Karpas-422 (cell line): ENCODE results near the gene TMPRSS15. TPM values are rescaled to one million over a fixed set of nuclear protein-coding genes. Genes with fewer than 3 reads are reported as not detected.

Experiments used
- DNase-seq: peaks from one replicate; pipeline ENCODE4 v3.0.0-alpha.2; 2015
- H2AFZ ChIP-seq: fragments of 200-600 bp; sonication (generic); 2 replicates; pipeline ENCODE4 v1.6.1; 2014; ENCODE audit warnings: antibody characterized with exemption, low read length, mixed read lengths
- H3K27ac ChIP-seq: fragments of 200-600 bp; sonication (generic); 2 replicates; pipeline ENCODE4 v1.5.1; 2014; ENCODE audit warnings: mild to moderate bottlenecking, low read length, moderate library complexity
- H3K27me3 ChIP-seq: fragments of 200-600 bp; sonication (generic); 2 replicates; pipeline ENCODE4 v1.6.1; 2014; ENCODE audit warnings: low read length, mixed read lengths
- H3K36me3 ChIP-seq: fragments of 200-600 bp; sonication (generic); 2 replicates; pipeline ENCODE4 v1.6.1; 2014; ENCODE audit warnings: low read length, mixed read lengths; ENCODE audit not compliant: insufficient read depth
- H3K4me1 ChIP-seq: fragments of 200-600 bp; sonication (generic); 2 replicates; pipeline ENCODE4 v1.6.1; 2014; ENCODE audit warnings: mild to moderate bottlenecking, low read length, mixed read lengths
- H3K4me2 ChIP-seq: fragments of 200-600 bp; sonication (generic); 2 replicates; pipeline ENCODE4 v1.6.1; 2014; ENCODE audit warnings: low read length, low read depth, mild to moderate bottlenecking; ENCODE audit not compliant: poor library complexity, severe bottlenecking
- H3K4me3 ChIP-seq: fragments of 200-600 bp; sonication (generic); 2 replicates; pipeline ENCODE4 v1.5.1; 2014; ENCODE audit warnings: mild to moderate bottlenecking, antibody characterized with exemption, low read length, mixed read lengths
- H3K79me2 ChIP-seq: fragments of 200-600 bp; sonication (generic); 2 replicates; pipeline ENCODE4 v1.6.1; 2014; ENCODE audit warnings: mild to moderate bottlenecking, low read length, mixed read lengths
- H3K9ac ChIP-seq: fragments of 200-600 bp; sonication (generic); 2 replicates; pipeline ENCODE4 v1.6.0; 2014; ENCODE audit warnings: low read length
- H3K9me2 ChIP-seq: fragments of 200-600 bp; sonication (generic), shearing (Covaris generic); replicated peaks from 2 replicates; pipeline ENCODE4 v1.6.0; 2014; ENCODE audit warnings: mild to moderate bottlenecking, low read length, moderate library complexity; ENCODE audit not compliant: insufficient read depth
- H3K9me3 ChIP-seq: fragments of 300-700, 200-600 bp; sonication (generic); 2 replicates; pipeline ENCODE4 v1.6.1; 2014; ENCODE audit warnings: low read length, mixed read lengths
- H4K20me1 ChIP-seq: fragments of 200-600 bp; sonication (generic); 2 replicates; pipeline ENCODE4 v1.6.1; 2014; ENCODE audit warnings: mild to moderate bottlenecking, antibody characterized with exemption, low read length, low read depth; ENCODE audit not compliant: insufficient read depth
- total RNA-seq: library from RNA; depleted of rRNA; stranded (reverse); fragments of >200 nt; shearing (Covaris generic); gene quantifications from 2 replicates; pipeline ENCODE4 v1.2.3, GENCODE V29; 2014; ENCODE audit warnings: low replicate concordance

The TMPRSS15 gene
- total RNA-seq, 1 experiment from 2014 or later: 0.19 TPM

DNA sequence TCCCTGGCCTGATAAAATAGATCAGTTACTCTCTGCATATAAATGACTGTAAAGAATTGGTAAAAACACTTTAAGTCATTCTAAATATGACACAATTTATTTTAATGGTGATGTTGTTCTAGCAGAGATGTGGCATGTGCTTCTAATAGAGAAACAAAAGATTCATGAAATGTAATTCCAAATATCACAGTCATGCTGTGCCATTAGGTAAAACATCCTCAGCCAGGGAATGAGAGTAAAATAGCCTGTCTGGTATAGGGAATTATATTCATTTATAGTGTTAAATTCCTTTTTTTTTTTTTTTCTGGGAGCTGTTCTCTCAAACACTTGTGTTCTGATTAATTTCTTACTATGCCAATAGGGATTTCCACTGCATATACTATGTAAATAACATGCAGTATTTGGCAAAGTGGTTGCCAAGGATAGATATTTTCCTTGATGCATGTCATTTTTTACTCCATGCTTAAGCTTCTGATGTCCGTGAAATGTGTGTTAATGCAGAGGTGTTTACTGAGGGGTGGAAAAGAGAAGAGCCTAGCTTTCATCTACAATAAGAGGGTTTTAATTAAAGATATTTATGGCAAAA, 67.8 kb downstream of the TMPRSS15 start:
- no peak for DNase-seq
- H4K20me1 ChIP-seq: no peaks in the 10 kb centered on the region
- no peaks in the 10 kb centered on the region for H3K36me3 ChIP-seq

GRCh38 chr21:18334066-18334465, 69.5 kb downstream of the TMPRSS15 start:
- H3K4me1 ChIP-seq: no peaks in the 10 kb centered on the region
- no peaks in the 10 kb centered on the region for H3K27me3 ChIP-seq
- H3K9me3 ChIP-seq: peaks cover 38% of the 10 kb centered on the region
- H3K4me3 ChIP-seq: no peak overlapping the region
- no peaks in the 10 kb centered on the region for H3K36me3 ChIP-seq
- H3K9ac ChIP-seq: no peak overlapping the region
- H4K20me1 ChIP-seq: no peaks in the 10 kb centered on the region
- H3K9me2 ChIP-seq: no peaks in the 10 kb centered on the region
- H2AFZ ChIP-seq: no peak overlapping the region
- H3K79me2 ChIP-seq: no peaks in the 10 kb centered on the region
- no peak overlapping the region for H3K4me2 ChIP-seq
- DNase-seq: no peak
- no peak overlapping the region for H3K27ac ChIP-seq

More for the DNA sequence above, 67.8 kb downstream of the TMPRSS15 start:
- Histone ChIP-seq H2AFZ (no peak overlapping the region), H3K27ac (no peak overlapping the region), H3K9ac (no peak overlapping the region), H3K9me3 (peaks cover 36% of the 10 kb centered on the region), H3K79me2 (no peaks in the 10 kb centered on the region), H3K4me2 (no peak overlapping the region), H3K27me3 (no peaks in the 10 kb centered on the region), H3K9me2 (no peaks in the 10 kb centered on the region), H3K4me1 (no peaks in the 10 kb centered on the region), H3K4me3 (no peak overlapping the region)

- Histone ChIP-seq H3K9me3 (peaks cover 12% of the 10 kb centered on the region; the same call in 1 of the 2 replicates), H3K9me2 (no peaks in the 10 kb centered on the region), H3K27me3 (no peaks in the 10 kb centered on the region), H4K20me1 (no peaks in the 10 kb centered on the region), H2AFZ (no peak overlapping the region), H3K4me3 (no peak overlapping the region), H3K36me3 (no peaks in the 10 kb centered on the region), H3K9ac (no peak overlapping the region), H3K27ac (no peak overlapping the region), H3K4me1 (no peaks in the 10 kb centered on the region), H3K4me2 (no peak overlapping the region), H3K79me2 (no peaks in the 10 kb centered on the region)
- no peak for DNase-seq
Measured at GRCh38 chr21:18318156-18318555, 85.4 kb downstream of the TMPRSS15 start.

DNA sequence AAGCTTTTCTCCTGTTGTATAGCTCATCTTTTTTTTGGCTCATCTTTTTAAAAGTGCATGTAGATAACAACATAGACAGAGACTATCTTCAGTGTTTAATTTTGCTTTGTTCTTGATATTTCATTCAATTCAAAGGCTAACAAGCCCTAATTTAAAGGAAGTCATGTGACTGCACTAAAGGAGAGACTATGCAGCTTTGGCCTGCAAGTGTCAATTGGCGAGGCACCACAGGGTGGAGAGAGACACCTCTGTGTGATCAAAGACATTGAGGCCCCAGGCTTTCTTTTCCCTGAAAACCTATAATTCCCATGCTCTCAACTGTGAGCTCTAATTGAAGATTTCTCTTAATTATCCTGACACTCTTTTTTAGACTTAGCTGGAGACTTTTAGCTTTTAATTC, 105.4 kb downstream of the TMPRSS15 start:
- Histone ChIP-seq H3K4me2 (no peak overlapping the region), H3K9me3 (no peaks in the 10 kb centered on the region), H3K4me1 (no peaks in the 10 kb centered on the region), H2AFZ (no peak overlapping the region), H3K27ac (no peak overlapping the region), H3K27me3 (no peaks in the 10 kb centered on the region), H3K9ac (no peak overlapping the region), H4K20me1 (no peaks in the 10 kb centered on the region), H3K79me2 (no peaks in the 10 kb centered on the region), H3K4me3 (no peak overlapping the region), H3K9me2 (no peaks in the 10 kb centered on the region), H3K36me3 (no peaks in the 10 kb centered on the region)
- no peak for DNase-seq

DNA sequence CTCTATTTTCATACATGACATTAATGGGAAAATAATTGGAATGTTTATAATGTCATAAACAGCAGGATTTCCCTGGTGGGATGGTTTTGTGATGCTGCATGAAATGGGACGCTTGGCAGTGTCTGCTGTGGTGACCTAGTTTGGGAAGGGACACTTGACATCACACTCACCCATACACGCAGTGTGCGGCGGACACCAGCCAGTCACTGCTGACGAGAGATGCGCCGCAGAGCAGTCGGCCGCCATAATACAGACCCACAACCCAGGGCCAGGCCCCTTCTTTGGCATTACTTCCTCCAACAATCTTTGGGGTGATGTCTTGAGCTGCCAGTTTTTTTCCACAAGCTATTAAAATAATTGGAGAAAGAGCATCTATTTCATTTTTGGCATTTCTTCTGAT, 109.5 kb downstream of the TMPRSS15 start:
- no peak overlapping the region for H3K4me2 ChIP-seq
- H3K36me3 ChIP-seq: no peaks in the 10 kb centered on the region
- H3K4me3 ChIP-seq: no peak overlapping the region
- DNase-seq: no peak
- H3K9me2 ChIP-seq: no peaks in the 10 kb centered on the region
- H2AFZ ChIP-seq: no peak overlapping the region
- no peaks in the 10 kb centered on the region for H4K20me1 ChIP-seq
- H3K9me3 ChIP-seq: 0 out of 2 replicates have a peak, but pooled peaks cover 3% of the 10 kb centered on the region
- H3K27ac ChIP-seq: no peak overlapping the region
- H3K4me1 ChIP-seq: no peaks in the 10 kb centered on the region
- no peaks in the 10 kb centered on the region for H3K79me2 ChIP-seq
- H3K9ac ChIP-seq: no peak overlapping the region
- H3K27me3 ChIP-seq: no peaks in the 10 kb centered on the region

GRCh38 chr21:18289876-18290275, 113.7 kb downstream of the TMPRSS15 start:
- Histone ChIP-seq H4K20me1 (no peaks in the 10 kb centered on the region), H3K9me3 (peaks cover 8% of the 10 kb centered on the region), H3K4me1 (no peaks in the 10 kb centered on the region), H3K4me3 (no peak overlapping the region), H3K27ac (no peak overlapping the region), H3K36me3 (no peaks in the 10 kb centered on the region), H2AFZ (no peak overlapping the region), H3K9ac (no peak overlapping the region), H3K79me2 (no peaks in the 10 kb centered on the region), H3K9me2 (no peaks in the 10 kb centered on the region), H3K27me3 (no peaks in the 10 kb centered on the region), H3K4me2 (no peak overlapping the region)
- DNase-seq: no peak

DNA sequence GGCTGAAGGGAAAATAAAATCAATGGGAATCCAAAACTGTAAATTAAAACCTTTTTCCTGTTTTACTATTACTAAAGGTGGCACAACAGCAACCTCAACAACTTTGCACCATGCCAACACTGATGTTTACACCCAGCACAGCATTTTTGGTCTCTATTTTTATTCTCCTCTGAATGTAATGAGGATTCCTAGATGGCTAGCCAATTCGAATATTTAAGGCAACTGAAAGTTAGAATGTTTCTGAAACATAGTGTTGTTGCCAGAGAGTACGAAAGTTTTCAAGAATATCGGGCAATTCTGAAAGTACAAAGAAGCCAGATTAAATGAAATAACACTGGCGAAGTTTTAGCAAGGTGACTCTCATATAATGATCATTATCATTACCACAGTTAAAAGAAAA, 118.2 kb downstream of the TMPRSS15 start:
- no peaks in the 10 kb centered on the region for H4K20me1 ChIP-seq
- H3K4me3 ChIP-seq: no peak overlapping the region
- H2AFZ ChIP-seq: no peak overlapping the region
- no peaks in the 10 kb centered on the region for H3K79me2 ChIP-seq
- H3K4me1 ChIP-seq: no peaks in the 10 kb centered on the region
- no peak overlapping the region for H3K9ac ChIP-seq
- peaks cover 11% of the 10 kb centered on the region for H3K9me3 ChIP-seq
- DNase-seq: no peak
- no peaks in the 10 kb centered on the region for H3K9me2 ChIP-seq
- H3K27me3 ChIP-seq: no peaks in the 10 kb centered on the region
- H3K4me2 ChIP-seq: no peak overlapping the region
- H3K27ac ChIP-seq: no peak overlapping the region
- H3K36me3 ChIP-seq: no peaks in the 10 kb centered on the region

DNA sequence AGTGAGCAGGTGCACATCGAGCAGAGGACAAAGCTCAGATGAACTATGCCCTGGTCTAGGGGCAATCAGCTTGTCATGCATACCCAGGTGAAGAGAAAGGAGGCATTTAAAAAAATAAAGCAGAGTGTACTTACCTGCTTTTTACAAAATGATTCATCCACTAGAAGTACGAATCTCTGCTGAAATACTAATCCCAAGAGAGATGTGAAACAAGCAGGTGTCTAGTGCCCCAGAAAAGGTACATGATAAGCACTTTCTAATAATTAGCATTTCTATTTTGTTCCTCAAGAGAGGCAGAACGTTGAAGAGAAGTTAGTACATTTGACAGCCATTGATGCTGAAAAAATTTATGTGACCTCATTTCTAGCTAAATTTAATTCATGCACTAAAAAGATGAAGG, 127.8 kb downstream of the TMPRSS15 start:
- Histone ChIP-seq H3K4me3 (no peak overlapping the region), H3K79me2 (no peaks in the 10 kb centered on the region), H3K9me2 (no peaks in the 10 kb centered on the region), H3K9me3 (peaks cover 7% of the 10 kb centered on the region; the same call in 1 of the 2 replicates), H4K20me1 (no peaks in the 10 kb centered on the region), H3K4me2 (no peak overlapping the region), H2AFZ (no peak overlapping the region), H3K36me3 (no peaks in the 10 kb centered on the region), H3K9ac (no peak overlapping the region), H3K27me3 (no peaks in the 10 kb centered on the region), H3K4me1 (no peaks in the 10 kb centered on the region), H3K27ac (no peak overlapping the region)
- no peak for DNase-seq
